ENCODE results near the gene PRKCD. TPM values are rescaled to one million over a fixed set of nuclear protein-coding genes. Genes with fewer than 3 reads are reported as not detected.

PRKCD gene
- total RNA-seq, 1 experiment from 2014 or later, result 19.2 TPM

DNA sequence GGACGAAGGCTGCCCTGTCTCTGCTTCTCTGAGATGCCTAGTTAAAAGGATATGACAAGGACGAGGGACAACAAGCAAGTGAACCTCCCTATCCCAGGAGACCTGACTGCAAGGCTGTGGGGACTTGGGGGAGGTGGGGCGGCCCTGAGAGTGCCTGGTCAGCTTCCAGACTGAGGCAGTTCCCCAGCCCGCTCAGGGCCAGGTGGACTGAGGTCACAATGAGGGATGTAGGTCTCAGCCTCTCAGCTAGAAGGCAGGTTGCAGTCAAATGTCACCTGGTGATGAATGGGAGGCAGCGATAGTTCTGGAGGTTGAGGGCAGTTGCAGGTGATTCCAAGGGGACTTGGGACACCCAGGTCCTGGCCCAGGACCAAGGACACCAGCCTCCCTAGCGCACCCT, 64.2 kb downstream of the PRKCD start (continued):
- TF ChIP-seq CREB1 (CRISPR knock-in tag; IDR thresholded peaks at IDR 0.05), result no peak
- TF ChIP-seq ERG (CRISPR knock-in tag; IDR thresholded peaks at IDR 0.05), result no peak

GRCh38 chr3:53225651-53226050, 64.6 kb downstream of the PRKCD start:
- H3K27ac Mint-ChIP-seq, result no peak overlapping the region
- no peaks in the 10 kb centered on the region for H3K27me3 Mint-ChIP-seq (ENCODE audit: low read depth)
- TF ChIP-seq, protein P1, sequence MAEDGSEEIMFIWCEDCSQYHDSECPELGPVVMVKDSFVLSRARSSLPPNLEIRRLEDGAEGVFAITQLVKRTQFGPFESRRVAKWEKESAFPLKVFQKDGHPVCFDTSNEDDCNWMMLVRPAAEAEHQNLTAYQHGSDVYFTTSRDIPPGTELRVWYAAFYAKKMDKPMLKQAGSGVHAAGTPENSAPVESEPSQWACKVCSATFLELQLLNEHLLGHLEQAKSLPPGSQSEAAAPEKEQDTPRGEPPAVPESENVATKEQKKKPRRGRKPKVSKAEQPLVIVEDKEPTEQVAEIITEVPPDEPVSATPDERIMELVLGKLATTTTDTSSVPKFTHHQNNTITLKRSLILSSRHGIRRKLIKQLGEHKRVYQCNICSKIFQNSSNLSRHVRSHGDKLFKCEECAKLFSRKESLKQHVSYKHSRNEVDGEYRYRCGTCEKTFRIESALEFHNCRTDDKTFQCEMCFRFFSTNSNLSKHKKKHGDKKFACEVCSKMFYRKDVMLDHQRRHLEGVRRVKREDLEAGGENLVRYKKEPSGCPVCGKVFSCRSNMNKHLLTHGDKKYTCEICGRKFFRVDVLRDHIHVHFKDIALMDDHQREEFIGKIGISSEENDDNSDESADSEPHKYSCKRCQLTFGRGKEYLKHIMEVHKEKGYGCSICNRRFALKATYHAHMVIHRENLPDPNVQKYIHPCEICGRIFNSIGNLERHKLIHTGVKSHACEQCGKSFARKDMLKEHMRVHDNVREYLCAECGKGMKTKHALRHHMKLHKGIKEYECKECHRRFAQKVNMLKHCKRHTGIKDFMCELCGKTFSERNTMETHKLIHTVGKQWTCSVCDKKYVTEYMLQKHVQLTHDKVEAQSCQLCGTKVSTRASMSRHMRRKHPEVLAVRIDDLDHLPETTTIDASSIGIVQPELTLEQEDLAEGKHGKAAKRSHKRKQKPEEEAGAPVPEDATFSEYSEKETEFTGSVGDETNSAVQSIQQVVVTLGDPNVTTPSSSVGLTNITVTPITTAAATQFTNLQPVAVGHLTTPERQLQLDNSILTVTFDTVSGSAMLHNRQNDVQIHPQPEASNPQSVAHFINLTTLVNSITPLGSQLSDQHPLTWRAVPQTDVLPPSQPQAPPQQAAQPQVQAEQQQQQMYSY (CRISPR knock-in tag; IDR thresholded peaks at IDR 0.05), result no peak
- no peak for TF ChIP-seq AR (CRISPR knock-in tag; IDR thresholded peaks at IDR 0.05)
- TF ChIP-seq SOX15 (CRISPR knock-in tag; IDR thresholded peaks at IDR 0.05), result no peak
- TF ChIP-seq, protein P2, sequence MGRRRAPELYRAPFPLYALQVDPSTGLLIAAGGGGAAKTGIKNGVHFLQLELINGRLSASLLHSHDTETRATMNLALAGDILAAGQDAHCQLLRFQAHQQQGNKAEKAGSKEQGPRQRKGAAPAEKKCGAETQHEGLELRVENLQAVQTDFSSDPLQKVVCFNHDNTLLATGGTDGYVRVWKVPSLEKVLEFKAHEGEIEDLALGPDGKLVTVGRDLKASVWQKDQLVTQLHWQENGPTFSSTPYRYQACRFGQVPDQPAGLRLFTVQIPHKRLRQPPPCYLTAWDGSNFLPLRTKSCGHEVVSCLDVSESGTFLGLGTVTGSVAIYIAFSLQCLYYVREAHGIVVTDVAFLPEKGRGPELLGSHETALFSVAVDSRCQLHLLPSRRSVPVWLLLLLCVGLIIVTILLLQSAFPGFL (CRISPR knock-in tag; IDR thresholded peaks at IDR 0.05; ENCODE audit: borderline replicate concordance), result no peak
- TF ChIP-seq GABPB1 (CRISPR knock-in tag; IDR thresholded peaks at IDR 0.05), result no peak
- no peak for TF ChIP-seq SMAD3 (CRISPR knock-in tag; IDR thresholded peaks at IDR 0.05; ENCODE audit: borderline replicate concordance)
- no peak for TF ChIP-seq USF2 (CRISPR knock-in tag; IDR thresholded peaks at IDR 0.05)
- no peak for TF ChIP-seq CBFB (CRISPR knock-in tag; IDR thresholded peaks at IDR 0.05; ENCODE audit: low read depth)
- no peak for TF ChIP-seq FOXK1 (CRISPR knock-in tag; IDR thresholded peaks at IDR 0.05)
- TF ChIP-seq ZNF423 (CRISPR knock-in tag; IDR thresholded peaks at IDR 0.05), result no peak
- TF ChIP-seq RORB (CRISPR knock-in tag; IDR thresholded peaks at IDR 0.05), result no peak
- TF ChIP-seq ZNF671 (CRISPR knock-in tag; IDR thresholded peaks at IDR 0.05), result no peak
- TF ChIP-seq NR1H2 (CRISPR knock-in tag; IDR thresholded peaks at IDR 0.05), result no peak
- TF ChIP-seq ERG (CRISPR knock-in tag; IDR thresholded peaks at IDR 0.05), result no peak
- no peak for TF ChIP-seq NFATC4 (CRISPR knock-in tag; IDR thresholded peaks at IDR 0.05)
- no peak for TF ChIP-seq EMX1 (CRISPR knock-in tag; IDR thresholded peaks at IDR 0.05)
- no peak for TF ChIP-seq ZBTB21 (CRISPR knock-in tag; IDR thresholded peaks at IDR 0.05; ENCODE audit: borderline replicate concordance)
- no peak for TF ChIP-seq E2F4 (CRISPR knock-in tag; IDR thresholded peaks at IDR 0.05; ENCODE audit: borderline replicate concordance, low read depth)
- DNase-seq (ENCODE audit: low spot score) (no peak), ATAC-seq (no peak)
- peaks cover 69% of the 10 kb centered on the region for H3K36me3 Mint-ChIP-seq
- peaks cover 5% of the 10 kb centered on the region for H3K4me1 Mint-ChIP-seq
- H3K4me3 Mint-ChIP-seq, result no peak overlapping the region
- CTCF ChIA-PET, result no interaction called here
- H3K9me3 Mint-ChIP-seq, result no peaks in the 10 kb centered on the region
- POLR2A ChIA-PET, result no interaction called here
